DOHH2 (cell line): Measurements from ENCODE around the gene ORAI3.

Experiments
- EZH2phosphoT487 ChIP-seq: fragments of 200-600 bp; sonication (generic); IDR thresholded peaks from 2 replicates; pipeline ENCODE4 v1.6.1; 2017; ENCODE audit warnings: borderline replicate concordance, mild to moderate bottlenecking, antibody characterized with exemption, low read length, moderate library complexity, mixed read lengths
- TF ChIP-seq, protein P1 (sequence below): fragments of 200-600 bp; sonication (generic); IDR thresholded peaks from one replicate; pipeline ENCODE4 v1.5.1; 2014; ENCODE audit warnings: antibody characterized with exemption, mild to moderate bottlenecking, low read depth, low read length; ENCODE audit not compliant: poor library complexity, severe bottlenecking

GRCh38 chr16:30953511-30954124 is 4.8 kb downstream of the ORAI3 start:
- TF ChIP-seq, protein P1, sequence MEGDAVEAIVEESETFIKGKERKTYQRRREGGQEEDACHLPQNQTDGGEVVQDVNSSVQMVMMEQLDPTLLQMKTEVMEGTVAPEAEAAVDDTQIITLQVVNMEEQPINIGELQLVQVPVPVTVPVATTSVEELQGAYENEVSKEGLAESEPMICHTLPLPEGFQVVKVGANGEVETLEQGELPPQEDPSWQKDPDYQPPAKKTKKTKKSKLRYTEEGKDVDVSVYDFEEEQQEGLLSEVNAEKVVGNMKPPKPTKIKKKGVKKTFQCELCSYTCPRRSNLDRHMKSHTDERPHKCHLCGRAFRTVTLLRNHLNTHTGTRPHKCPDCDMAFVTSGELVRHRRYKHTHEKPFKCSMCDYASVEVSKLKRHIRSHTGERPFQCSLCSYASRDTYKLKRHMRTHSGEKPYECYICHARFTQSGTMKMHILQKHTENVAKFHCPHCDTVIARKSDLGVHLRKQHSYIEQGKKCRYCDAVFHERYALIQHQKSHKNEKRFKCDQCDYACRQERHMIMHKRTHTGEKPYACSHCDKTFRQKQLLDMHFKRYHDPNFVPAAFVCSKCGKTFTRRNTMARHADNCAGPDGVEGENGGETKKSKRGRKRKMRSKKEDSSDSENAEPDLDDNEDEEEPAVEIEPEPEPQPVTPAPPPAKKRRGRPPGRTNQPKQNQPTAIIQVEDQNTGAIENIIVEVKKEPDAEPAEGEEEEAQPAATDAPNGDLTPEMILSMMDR, result peak; percentile 92
- no peak for TF ChIP-seq EZH2phosphoT487
